Esophagus muscularis mucosa (tissue), 3 donors: ENCODE results near the gene PHKA1.
"Not testable (repeated sequence)": the region's sequence is repeated elsewhere in the genome, so short reads cannot be mapped to it uniquely, and the experiment has no call there.

Experiments used
- CTCF ChIP-seq, 3 experiments: fragments of 200-600 bp in 2 of 3; fragments of 450-650 bp in 1 of 3; sonication (generic) in 2 of 3; IDR thresholded peaks; one replicate each; pipeline ENCODE4 v1.5.1; 2017 to 2019; ENCODE audit warnings: antibody characterized with exemption in 3 of 3, mild to moderate bottlenecking in 2 of 3, moderate library complexity in 1 of 3
- POLR2A ChIP-seq: fragments of 450-650 bp; IDR thresholded peaks from one replicate; pipeline ENCODE4 v1.6.1; 2017; ENCODE audit warnings: antibody characterized with exemption, moderate library complexity, mild to moderate bottlenecking, low read depth
- POLR2AphosphoS5 ChIP-seq, 2 donors: sonication (generic); formaldehyde crosslinking; IDR thresholded peaks; one replicate each; pipeline ENCODE4 v1.6.1; 2017; ENCODE audit warnings: antibody characterized with exemption in 2 of 2

DNA sequence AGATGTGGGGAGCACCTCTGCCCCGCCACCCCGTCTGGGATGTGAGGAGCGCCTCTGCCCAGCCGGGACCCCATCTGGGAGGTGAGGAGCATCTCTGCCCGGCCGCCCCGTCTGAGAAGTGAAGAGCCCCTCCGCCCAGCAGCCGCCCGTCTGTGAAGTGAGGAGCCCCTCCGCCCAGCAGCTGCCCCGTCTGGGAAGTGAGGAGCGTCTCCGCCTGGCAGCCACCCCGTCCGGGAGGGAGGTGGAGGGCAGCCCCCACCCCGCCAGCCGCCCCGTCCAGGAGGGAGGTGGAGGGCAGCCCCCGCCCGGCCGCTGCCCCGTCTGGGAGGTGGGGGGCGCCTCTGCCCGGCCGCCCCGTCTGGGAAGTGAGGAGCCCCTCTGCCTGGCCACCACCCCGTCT, 154.5 kb downstream of the PHKA1 start:
- TF ChIP-seq CTCF (IDR thresholded peaks at IDR 0.05); POLR2AphosphoS5 (IDR thresholded peaks at IDR 0.05); POLR2A: not testable (repeated sequence)
